AML-193 (cell line): ENCODE data around the gene SERGEF.

Experiments used
- DNase-seq, 2 experiments: peaks; one replicate each; lab custom pipeline; 2025; lab: John Stamatoyannopoulos, UW

Gene SERGEF

GRCh38 chr11:17770917-17771316, 241.9 kb downstream of the SERGEF start:
- DNase-seq, result no peak

GRCh38 chr11:17770048-17770652, 242.7 kb downstream of the SERGEF start:
- DNase-seq, result no peak

- no peak for DNase-seq
These were observed 243.6 kb downstream of the SERGEF start for GRCh38 chr11:17769218-17769617.

DNA sequence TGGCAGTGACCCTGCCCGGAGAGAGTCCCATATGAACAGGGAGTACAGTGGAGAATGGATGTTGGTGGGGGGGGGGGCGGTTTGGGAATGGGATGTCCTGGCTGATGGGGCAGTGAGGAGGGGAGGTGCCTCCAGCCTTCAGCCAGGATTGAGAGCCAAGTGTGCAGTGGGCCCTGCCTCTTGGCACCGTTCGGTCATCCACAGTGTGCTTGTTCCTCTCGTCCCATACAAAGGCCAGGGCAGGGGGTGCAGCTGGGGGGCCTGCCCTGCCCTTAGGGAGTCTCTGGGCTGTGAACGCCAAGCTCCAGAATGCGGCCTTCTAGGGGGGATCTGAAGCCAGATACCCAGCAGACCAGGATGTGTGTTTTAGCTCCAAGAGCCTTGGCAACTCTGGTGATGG, 244.3 kb downstream of the SERGEF start:
- DNase-seq, result no peak

DNA sequence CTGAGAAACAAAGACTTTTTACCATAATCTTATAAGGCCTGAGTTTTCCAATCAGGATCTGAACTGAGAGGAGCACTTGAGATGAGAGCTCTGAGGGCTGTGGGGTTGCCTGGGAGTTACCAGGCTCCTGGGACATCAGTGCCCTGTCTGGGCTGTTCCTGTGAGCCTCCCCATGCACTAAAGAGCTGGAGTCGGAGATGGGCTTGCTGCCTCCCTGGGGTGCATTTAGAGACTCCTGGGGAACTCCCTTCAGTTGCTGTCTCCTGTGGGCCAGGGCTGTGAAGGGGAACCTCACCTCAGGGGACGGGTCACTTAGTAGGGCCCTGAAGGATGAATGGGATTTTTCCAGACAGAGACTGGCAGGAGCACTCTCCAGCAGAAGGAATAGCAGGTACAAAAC, 244.9 kb downstream of the SERGEF start:
- DNase-seq, result no peak

- no peak for DNase-seq
These were observed 245.5 kb downstream of the SERGEF start for GRCh38 chr11:17767301-17767885.

DNA sequence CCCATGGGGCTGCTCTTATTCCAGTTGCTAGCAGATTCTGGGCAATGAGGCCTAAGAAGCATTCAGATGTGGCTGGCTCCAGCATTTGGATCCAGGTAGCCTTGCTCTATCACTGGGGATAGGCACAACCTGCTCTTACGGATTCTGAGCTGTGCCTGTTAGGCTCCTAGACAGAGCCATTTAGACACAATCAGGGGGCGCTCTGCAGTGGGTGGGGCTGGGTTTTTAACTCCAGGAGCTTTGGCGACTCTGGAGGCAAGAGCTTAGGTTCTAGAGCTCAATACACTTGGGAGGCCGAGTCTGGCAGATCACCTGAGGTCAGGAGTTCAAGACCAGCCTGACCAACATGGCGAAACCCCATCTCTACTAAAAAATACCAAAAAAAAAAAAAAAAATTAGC, 246.3 kb downstream of the SERGEF start:
- no peak for DNase-seq

- DNase-seq, result no peak
These were observed 246.8 kb downstream of the SERGEF start for GRCh38 chr11:17766073-17766359.

GRCh38 chr11:17765356-17766072, 247.3 kb downstream of the SERGEF start:
- no peak for DNase-seq

GRCh38 chr11:17764446-17765218, 248.2 kb downstream of the SERGEF start:
- DNase-seq, result no peak

DNA sequence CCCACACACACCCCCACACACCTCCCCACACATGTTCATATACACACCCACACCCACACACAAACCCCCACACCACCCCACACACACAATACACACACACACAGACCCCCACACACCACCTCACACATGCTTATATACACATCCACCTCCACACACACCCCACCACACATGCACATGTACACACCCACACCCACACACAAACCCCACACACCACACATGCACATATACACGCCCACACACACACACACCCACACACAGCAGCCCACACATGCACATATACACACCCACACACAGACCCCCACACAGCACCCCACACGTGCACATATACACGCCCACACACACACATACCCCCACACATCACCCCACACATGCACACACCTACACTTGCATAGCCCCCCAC, 249.1 kb downstream of the SERGEF start:
- no peak for DNase-seq

DNA sequence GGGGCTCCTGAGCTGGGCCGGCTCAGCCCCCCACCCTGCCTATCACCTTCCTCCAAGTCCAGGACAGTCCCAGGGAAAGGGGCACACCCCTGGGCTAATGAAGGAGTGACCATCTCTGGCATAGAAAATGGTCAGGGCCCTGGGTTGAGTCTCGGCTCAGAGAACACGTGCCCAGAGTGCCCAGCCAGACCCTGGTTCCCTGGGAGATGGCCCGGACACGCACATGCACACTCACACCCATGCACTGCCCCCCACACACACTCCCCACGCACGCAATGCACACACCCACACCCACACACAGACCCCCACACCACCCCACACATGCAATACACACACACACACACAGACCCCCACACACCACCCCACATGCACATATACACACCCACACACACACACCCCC, 249.6 kb downstream of the SERGEF start:
- DNase-seq, result no peak

GRCh38 chr11:17762309-17762974, 250.4 kb downstream of the SERGEF start:
- peak; percentile 8 to 19 for DNase-seq

DNA sequence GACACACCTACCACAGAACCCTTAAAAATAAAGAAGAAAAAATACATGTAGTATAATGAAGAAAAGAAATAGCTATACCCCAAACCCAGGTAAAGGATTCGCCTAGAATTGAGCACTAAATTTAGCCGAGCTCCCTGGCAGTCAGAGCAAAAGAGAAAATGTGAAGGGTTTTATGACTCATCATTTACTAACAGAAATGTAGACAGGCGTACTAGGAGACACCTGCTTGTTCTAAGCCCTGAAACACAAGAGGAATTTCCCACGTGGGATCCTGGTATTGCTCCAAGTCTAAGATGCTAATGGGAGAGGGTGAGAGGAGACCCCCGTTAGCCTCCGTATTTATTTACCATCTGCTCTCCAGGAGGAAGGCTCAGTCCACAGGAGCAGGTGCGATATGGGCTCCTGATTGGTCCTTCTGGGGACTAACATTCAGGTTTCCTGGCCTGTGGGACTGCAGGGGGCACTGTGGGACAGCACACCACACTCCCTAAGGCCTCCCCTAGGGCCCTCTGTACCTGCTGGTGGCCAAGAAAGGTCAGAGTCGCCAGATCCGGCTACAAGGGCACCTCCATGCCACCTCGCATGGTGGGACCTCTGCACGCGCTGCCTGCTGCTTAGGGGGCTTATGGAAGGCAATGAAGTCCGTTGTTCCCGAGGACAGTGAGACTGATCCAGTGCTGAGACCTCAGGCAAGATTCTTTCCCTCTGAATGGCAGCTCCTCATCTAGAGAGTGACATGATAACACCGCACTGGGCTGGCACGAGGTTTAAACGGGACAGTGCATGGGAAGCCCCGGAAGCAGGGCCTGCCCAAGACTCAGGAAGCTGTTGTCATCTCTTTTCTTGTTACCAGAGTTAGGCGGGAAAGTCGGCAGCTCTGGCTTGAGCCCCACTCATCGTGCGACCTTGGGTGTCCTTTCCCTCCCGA, 252.5 kb downstream of the SERGEF start:
- peak; percentile 38 to 39 for DNase-seq

DNA sequence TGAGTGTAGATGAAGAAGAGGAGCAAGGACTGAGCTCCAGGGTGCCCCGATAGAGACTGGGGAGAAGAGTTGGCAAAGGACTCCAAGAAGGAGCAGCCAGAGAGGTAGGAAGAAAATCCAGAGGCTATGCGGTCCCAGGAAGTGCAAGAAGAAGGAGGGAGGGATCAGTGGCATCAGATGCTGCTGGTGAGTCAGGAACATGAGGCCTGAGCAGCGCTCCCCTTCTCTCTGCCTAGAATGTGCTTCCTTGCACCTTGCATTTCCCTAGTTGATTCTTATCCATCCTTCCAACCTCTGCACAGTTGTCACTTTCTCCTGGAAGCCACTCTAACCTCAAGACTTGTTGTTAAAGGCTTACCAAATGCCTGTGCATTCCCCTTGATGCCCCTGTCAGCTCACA, 257.0 kb downstream of the SERGEF start:
- no peak for DNase-seq

- DNase-seq, result no peak
These were observed 259.2 kb downstream of the SERGEF start for GRCh38 chr11:17753641-17754040.

DNA sequence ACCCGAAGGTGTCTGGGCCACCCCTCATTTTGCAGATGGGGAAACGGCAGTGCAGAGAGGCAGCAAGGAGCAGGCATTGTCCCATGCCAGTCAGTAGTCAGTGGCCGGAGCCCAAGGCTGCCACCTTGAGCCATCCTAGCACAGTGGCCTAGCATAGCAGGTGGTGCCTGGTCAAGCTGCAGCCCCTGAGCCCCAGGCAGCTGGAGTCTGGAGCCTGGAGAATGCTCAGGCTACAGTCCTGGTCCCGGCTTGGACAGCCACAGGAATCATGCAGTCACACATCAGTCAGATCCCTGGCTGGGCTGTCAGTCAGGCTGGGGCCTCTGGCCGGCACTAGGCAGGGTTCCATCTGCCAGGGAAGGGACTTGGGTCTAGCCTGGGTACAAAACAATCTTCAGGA, 259.7 kb downstream of the SERGEF start:
- DNase-seq, result no peak

- DNase-seq, result no peak
These were observed 260.7 kb downstream of the SERGEF start for GRCh38 chr11:17752144-17752543.

- DNase-seq, result no peak
These were observed 261.3 kb downstream of the SERGEF start for GRCh38 chr11:17751558-17751957.

DNA sequence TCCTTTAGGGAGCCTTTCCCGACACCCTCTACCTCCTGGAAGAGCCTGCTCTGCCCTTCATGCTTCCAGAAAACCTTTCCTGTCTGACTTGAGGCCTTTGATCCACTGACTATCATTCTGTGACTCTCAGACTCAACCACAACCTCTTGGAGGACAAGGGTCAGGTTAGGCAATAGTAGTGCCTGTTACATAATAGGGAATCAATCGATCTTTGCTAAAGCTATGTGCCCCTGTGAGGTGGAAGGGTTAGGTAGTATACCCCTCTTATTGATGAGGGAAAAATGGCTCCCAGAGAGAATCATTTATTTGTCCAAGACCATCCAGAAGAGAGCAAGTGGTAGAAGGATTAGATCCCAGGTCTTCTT, 262.1 kb downstream of the SERGEF start:
- no peak for DNase-seq

DNA sequence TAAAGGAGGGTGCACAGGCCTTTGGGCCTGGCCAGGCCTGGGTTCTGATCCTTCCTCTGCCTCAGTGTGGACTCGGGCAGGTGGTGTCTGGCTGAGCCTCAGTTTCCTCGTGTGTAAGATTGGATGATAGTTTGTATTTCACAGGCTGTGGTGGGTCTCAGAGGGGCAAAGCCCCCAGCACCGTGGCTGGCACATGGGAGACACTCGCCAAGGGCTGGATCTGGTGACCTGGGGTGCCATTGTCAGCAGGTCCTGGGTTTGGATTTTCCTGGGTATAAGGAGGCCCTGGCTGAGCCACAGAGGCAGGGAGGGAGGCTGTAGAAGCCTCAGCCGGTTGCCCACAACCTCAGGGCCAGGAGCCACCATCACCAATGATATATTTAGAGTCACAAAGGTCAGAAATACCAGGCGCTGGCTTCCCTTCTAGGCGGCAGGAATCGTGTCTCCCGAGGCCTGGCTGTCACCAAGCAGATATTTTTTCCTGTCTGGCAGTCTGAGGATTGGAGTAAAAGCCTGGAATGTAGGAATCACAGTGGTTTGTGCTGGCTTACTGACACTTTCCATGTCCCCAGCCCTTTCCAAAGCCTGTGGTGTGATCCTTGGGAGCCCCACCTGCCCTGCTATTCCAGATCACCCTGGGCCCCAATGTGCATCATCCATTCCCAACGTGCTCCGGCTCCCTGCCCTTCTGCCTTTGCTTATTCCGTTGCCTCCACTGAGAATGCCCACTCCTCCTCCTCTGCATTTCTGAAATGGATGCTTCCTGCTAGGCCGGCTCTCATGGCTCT, 262.6 kb downstream of the SERGEF start:
- DNase-seq, result no peak
